Measurements from ENCODE around the gene MICA.

MICA gene

GRCh38 chr6:31403283-31404060 lies at the start of gene MICA:
TSS of gene MICA (plus strand) at chr6:31403595. CDS start at chr6:31403633, 38 bp downstream.
- POLR2A ChIA-PET = interaction anchor here (0.7 to 1.8 kb wide), 6 partner anchors 19 to 138 kb away, joined by 3 to 10 read pairs (median 4); partner anchors contain the start of genes DDX39B and MICB
- Histone ChIP-seq H3K9me3 (ENCODE audit: control insufficient read depth, insufficient read depth, low read depth, low read length) (no peaks in the 10 kb centered on the region), H3K36me3 (ENCODE audit: control insufficient read depth in 2 of 2, insufficient read depth in 1 of 2, low read length in 2 of 2) (no peaks in the 10 kb centered on the region), H3K4me1 (ENCODE audit: control insufficient read depth, insufficient read depth, low read length) (peaks cover 5% of the 10 kb centered on the region; the same call in 1 of the 2 replicates), H3K4me3 (ENCODE audit: low read depth, low read length) (peak within 1 kb of the TSS; percentile 84), H3K27ac (ENCODE audit: extremely low read depth, low read depth, low read length) (peak within 1 kb of the TSS; percentile 63; the same call in 1 of the 2 replicates)
- CTCF ChIA-PET = interaction anchor here (0.6 to 1.5 kb wide), 9 partner anchors 12 to 850 kb away, joined by 3 to 10 read pairs (median 3); no protein-coding TSS in a partner anchor
- TF ChIP-seq ZBTB26 (tag by site-specific recombination; optimal IDR thresholded peaks at IDR 0.05) (peak; percentile 88), IKZF3 (tag by site-specific recombination; IDR thresholded peaks at IDR 0.05) (peak; percentile 71; the same call in 1 of the 2 replicates), WT1 (tag by site-specific recombination; IDR thresholded peaks at IDR 0.05) (peak; percentile 39; the same call in 1 of the 2 replicates), ZNF26 (tag by site-specific recombination; IDR thresholded peaks at IDR 0.05) (no peak), KLF8 (tag by site-specific recombination; IDR thresholded peaks at IDR 0.05) (peak; percentile 65; the same call in 1 of the 2 replicates), ZFP41 (tag by site-specific recombination; IDR thresholded peaks at IDR 0.05; ENCODE audit: borderline replicate concordance) (no peak), ZSCAN5A (tag by site-specific recombination; IDR thresholded peaks at IDR 0.05) (0 out of 2 replicates have a peak, but pooled peaks have one; percentile 31), MEIS1 (CRISPR knock-in tag; IDR thresholded peaks at IDR 0.05; ENCODE audit: borderline replicate concordance) (no peak; the same call in 1 of the 2 replicates), GLI2 (tag by site-specific recombination; IDR thresholded peaks at IDR 0.05; ENCODE audit: borderline replicate concordance, low read depth) (no peak), ZNF114 (tag by site-specific recombination; IDR thresholded peaks at IDR 0.05) (no peak), ZNF121 (tag by site-specific recombination; IDR thresholded peaks at IDR 0.05) (no peak), OVOL3 (tag by site-specific recombination; IDR thresholded peaks at IDR 0.05) (0 out of 2 replicates have a peak, but pooled peaks have one; percentile 51), ZNF112 (tag by site-specific recombination; IDR thresholded peaks at IDR 0.05) (no peak), RBAK (tag by site-specific recombination; IDR thresholded peaks at IDR 0.05) (no peak), FEZF1 (tag by site-specific recombination; IDR thresholded peaks at IDR 0.05) (no peak), ZNF292 (tag by site-specific recombination; IDR thresholded peaks at IDR 0.05; ENCODE audit: borderline replicate concordance, low read depth) (no peak), GLIS1 (tag by site-specific recombination; IDR thresholded peaks at IDR 0.05) (no peak), ZNF704 (tag by site-specific recombination; IDR thresholded peaks at IDR 0.05) (no peak), ZNF488 (tag by site-specific recombination; IDR thresholded peaks at IDR 0.05) (no peak), PATZ1 (tag by site-specific recombination; IDR thresholded peaks at IDR 0.05) (peak; percentile 90), ZNF24 (tag by site-specific recombination; IDR thresholded peaks at IDR 0.05) (peak; percentile 41; the same call in 1 of the 2 replicates), ZNF529 (tag by site-specific recombination; IDR thresholded peaks at IDR 0.05; ENCODE audit: insufficient replicate concordance) (no peak), ZNF549 (tag by site-specific recombination; IDR thresholded peaks at IDR 0.05) (no peak), ZNF610 (tag by site-specific recombination; IDR thresholded peaks at IDR 0.05; ENCODE audit: borderline replicate concordance) (no peak), ZNF510 (tag by site-specific recombination; IDR thresholded peaks at IDR 0.05; ENCODE audit: insufficient replicate concordance) (no peak), ATF2 (tag by site-specific recombination; IDR thresholded peaks at IDR 0.05; ENCODE audit: low read depth) (no peak), ZNF433 (tag by site-specific recombination; IDR thresholded peaks at IDR 0.05; ENCODE audit: low read depth) (no peak)
